GM10847 (cell line): ENCODE data around the gene INPP4B.

Source experiments
- POLR2A ChIP-seq: IDR thresholded peaks from 2 replicates; pipeline ENCODE4 v1.6.1; 2011; ENCODE audit not compliant: insufficient read length; ENCODE audit errors: extremely low read depth

INPP4B gene

GRCh38 chr4:142845293-142846107 lies 601 bp downstream of the INPP4B start:
- TF ChIP-seq POLR2A: no peak

GRCh38 chr4:142844782-142845181 lies 1.3 kb downstream of the INPP4B start:
- no peak for TF ChIP-seq POLR2A

GRCh38 chr4:142840516-142841123 lies 5.5 kb downstream of the INPP4B start:
- TF ChIP-seq POLR2A: no peak

DNA sequence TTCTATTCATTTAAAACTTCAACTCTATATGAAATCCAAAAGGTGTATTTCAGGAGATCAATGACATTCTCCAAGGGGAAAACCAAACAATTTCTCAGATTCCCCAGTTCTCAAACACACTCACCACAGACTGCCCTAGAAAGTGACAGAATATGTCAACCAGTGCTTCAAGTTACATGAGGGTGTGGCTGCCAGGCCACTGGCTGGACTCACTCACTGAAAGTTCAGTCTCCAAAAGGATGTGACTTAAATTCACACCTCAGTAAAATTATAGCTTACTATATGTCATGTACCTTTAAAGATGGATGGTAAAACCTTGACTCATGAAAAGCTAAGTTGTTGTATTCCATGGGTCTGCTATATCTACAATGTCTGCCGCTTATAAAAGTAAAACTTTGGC lies 7.3 kb downstream of the INPP4B start:
- TF ChIP-seq POLR2A: no peak

GRCh38 chr4:142832022-142832421 lies 14.1 kb downstream of the INPP4B start:
- TF ChIP-seq POLR2A: no peak

DNA sequence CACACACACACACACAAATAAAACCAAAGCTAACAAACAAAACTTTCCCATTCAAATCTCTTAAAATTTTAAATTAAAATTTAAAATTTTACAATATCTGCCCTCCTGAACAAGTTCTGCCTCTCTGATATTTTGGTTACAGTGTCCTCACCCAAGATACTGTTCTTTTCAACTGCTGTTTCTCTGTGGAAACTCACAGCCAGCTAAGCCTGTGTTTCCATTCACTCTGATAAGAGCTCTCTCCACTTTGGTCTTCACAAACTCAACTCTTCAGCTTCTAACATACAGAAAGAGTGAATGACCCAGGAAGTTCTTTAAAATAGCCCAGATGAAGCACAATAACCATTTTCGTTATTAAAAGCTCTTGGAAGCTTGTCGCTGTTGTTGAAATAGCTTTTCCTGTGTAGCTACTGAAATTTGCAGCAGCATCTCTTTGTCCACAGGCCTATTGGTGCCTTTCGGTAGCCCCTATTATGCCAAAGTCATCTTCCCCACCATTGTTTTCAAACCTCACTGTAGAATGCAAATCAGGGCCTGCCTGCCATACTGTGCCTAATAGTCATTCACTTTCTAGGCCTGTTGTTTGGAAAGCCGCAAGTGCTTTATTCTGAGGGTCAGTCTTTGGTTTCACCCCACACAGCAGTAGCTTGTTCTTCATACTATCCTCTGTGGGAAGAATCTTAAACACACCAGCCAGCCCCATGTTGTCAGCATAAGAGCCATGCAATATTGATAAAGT lies 19.4 kb downstream of the INPP4B start:
- no peak for TF ChIP-seq POLR2A

DNA sequence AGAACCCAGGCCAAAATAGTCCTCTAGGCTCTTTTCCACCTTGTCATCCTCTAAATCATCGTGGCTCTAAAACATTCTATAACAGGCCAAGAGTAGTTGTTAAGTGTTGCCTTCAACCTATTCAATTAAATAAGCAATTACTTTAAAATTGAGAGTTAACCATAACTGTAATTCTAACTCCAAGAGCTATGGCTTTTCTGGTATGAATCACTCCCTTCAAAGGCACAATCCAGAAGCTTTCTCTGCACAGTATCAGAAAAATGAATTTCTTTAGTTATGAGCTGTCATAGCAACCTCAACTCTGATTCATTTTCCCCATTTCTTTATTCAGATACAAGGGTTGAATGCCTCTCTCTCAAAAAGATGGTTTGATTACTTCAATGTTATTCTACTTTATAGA lies 21.7 kb downstream of the INPP4B start:
- TF ChIP-seq POLR2A: no peak

DNA sequence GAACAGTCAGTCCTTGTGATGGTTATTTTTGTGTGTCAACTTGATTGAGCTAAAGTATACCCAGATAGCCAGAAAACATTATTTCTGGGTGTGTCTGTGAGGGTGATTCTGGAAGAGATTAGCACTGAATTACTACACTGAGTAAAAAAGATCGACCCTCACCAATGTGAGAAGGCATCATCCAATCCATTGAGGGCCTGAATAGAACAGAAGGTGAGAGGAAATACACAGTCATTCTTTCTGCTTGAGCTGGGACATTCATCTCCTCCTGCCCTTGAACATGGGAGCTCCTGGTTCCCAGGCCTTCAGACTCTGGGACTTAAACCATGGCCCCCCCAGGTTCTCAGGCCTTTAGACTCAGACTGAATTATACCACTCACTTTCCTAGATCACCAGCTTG lies 22.3 kb downstream of the INPP4B start:
- no peak for TF ChIP-seq POLR2A

- no peak for TF ChIP-seq POLR2A
Measured at GRCh38 chr4:142818476-142818875, 27.6 kb downstream of the INPP4B start.

- TF ChIP-seq POLR2A: no peak
Measured at GRCh38 chr4:142818031-142818430, 28.1 kb downstream of the INPP4B start.

GRCh38 chr4:142817442-142817841 lies 28.7 kb downstream of the INPP4B start:
- TF ChIP-seq POLR2A: no peak

DNA sequence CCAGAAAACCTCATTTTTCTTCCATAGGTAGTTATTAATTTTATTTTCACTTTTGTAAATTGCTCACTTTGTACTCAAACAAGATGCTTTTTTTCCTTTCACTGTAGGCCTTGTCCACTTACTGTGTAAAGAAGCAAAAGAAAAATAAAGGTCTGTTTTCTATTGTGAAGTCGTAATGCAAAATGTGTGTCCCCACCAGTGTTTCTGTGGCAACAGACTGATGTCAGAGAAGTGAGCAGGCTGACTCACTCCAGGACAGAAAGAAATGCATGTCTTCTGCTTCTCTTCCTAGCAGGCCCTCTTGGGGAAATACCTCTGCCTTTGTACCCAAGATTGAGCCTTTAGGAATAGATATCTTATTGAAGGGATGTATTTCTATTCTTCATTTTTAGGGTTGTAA lies 30.3 kb downstream of the INPP4B start:
- TF ChIP-seq POLR2A: no peak

- TF ChIP-seq POLR2A: no peak
Measured at GRCh38 chr4:142813388-142813787, 32.7 kb downstream of the INPP4B start.

- TF ChIP-seq POLR2A: no peak
Measured at GRCh38 chr4:142812091-142812490, 34.0 kb downstream of the INPP4B start.

GRCh38 chr4:142811034-142811433 lies 35.1 kb downstream of the INPP4B start:
- no peak for TF ChIP-seq POLR2A

DNA sequence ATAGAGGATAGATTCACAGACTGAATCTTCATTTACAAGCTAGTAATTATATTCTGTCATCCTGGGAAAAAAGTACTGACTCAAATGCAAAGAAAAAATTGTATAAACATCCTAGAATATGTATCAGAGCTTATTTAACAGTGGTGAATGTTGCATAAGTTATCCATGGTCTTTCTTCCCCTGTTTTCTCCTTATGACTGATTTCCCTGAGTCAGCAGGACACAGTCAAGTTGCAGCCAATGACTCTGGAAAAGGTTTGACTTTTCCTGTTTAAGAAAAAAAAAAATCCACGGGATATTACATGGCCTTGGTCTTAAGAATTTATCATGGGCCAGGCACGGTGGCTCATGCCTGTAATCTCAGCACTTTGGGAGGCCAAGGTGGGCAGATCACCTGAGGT lies 36.5 kb downstream of the INPP4B start:
- TF ChIP-seq POLR2A: no peak
